Transverse colon (tissue), 4 donors: ENCODE data around the gene PREX1.

Source experiments
- POLR2A ChIP-seq: fragments of 450-650 bp; IDR thresholded peaks from one replicate; pipeline ENCODE4 v1.6.1; 2016; ENCODE audit warnings: antibody characterized with exemption, mild to moderate bottlenecking, moderate library complexity
- POLR2AphosphoS5 ChIP-seq, 3 donors: sonication (generic); formaldehyde crosslinking; IDR thresholded peaks; one replicate each; pipeline ENCODE4 v1.6.1; 2016; ENCODE audit warnings: antibody characterized with exemption in 3 of 3
- TF ChIP-seq, protein P1 (sequence below), 5 experiments: fragments of 200-600 bp in 3 of 5; fragments of 450-650 bp in 2 of 5; sonication (generic) in 3 of 5; IDR thresholded peaks; 1 replicate in 2 of 5; 2 replicates in 3 of 5; pipeline ENCODE4 v1.5.1; 2016 to 2017; ENCODE audit warnings: antibody characterized with exemption in 5 of 5, inconsistent platforms in 3 of 5, mild to moderate bottlenecking in 2 of 5, moderate library complexity in 1 of 5

DNA sequence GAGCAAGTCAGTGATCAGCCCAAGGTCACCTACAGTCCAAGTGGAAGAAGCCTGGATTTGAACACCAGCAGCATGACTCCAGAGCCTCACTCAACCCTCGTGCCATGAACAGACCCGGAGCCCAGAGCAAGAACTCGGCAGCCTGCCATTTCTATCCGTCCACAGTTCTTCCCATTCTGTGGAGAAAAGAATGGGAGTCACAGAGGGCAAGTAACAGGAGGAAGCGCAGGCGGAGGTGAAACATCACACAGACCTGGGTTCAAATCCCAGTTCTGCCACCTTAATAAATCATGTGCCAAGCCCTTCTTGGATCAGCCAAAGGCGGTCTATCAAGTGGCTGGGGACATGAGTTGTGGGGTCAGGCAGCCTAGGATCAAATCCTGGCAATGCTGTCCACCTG lies 4.3 kb downstream of the PREX1 start:
- TF ChIP-seq, protein P1, sequence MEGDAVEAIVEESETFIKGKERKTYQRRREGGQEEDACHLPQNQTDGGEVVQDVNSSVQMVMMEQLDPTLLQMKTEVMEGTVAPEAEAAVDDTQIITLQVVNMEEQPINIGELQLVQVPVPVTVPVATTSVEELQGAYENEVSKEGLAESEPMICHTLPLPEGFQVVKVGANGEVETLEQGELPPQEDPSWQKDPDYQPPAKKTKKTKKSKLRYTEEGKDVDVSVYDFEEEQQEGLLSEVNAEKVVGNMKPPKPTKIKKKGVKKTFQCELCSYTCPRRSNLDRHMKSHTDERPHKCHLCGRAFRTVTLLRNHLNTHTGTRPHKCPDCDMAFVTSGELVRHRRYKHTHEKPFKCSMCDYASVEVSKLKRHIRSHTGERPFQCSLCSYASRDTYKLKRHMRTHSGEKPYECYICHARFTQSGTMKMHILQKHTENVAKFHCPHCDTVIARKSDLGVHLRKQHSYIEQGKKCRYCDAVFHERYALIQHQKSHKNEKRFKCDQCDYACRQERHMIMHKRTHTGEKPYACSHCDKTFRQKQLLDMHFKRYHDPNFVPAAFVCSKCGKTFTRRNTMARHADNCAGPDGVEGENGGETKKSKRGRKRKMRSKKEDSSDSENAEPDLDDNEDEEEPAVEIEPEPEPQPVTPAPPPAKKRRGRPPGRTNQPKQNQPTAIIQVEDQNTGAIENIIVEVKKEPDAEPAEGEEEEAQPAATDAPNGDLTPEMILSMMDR (IDR thresholded peaks at IDR 0.05), result no peak
- no peak for TF ChIP-seq POLR2AphosphoS5 (IDR thresholded peaks at IDR 0.05)
- no peak for TF ChIP-seq POLR2A
